Natural killer cell (primary cell): ENCODE data around the gene NAPEPLD. TPM values are rescaled to one million over a fixed set of nuclear protein-coding genes. Genes with fewer than 3 reads are reported as not detected.

Experiments
- ATAC-seq, 3 donors: fragments of 150-1000 bp in 2 of 3; fragments of 200-7000 bp in 1 of 3; cut with Tn5 transposase; 1 replicate in 1 of 3; 2 replicates in 2 of 3; pipeline ENCODE4 v1.10.0; 2021; ENCODE audit warnings: mild to moderate bottlenecking in 2 of 3, moderate library complexity in 2 of 3
- DNase-seq, 2 donors: peaks; one replicate each; pipeline versions ENCODE4 v3.0.0 to v3.0.0-alpha.2; 2013 to 2021; ENCODE audit warnings: mixed read lengths in 1 of 2
- H3K27ac ChIP-seq: one replicate; pipeline ENCODE4 v1.5.1; 2013; ENCODE audit warnings: mild to moderate bottlenecking, low read length
- H3K27me3 ChIP-seq: one replicate; pipeline ENCODE4 v1.6.1; 2013; ENCODE audit warnings: low read length; ENCODE audit not compliant: control insufficient read depth, insufficient read depth
- H3K36me3 ChIP-seq: one replicate; pipeline ENCODE4 v1.6.1; 2013; ENCODE audit warnings: low read length; ENCODE audit not compliant: control insufficient read depth, insufficient read depth
- H3K4me1 ChIP-seq: one replicate; pipeline ENCODE4 v1.6.1; 2013; ENCODE audit warnings: low read length; ENCODE audit not compliant: control insufficient read depth, insufficient read depth
- H3K4me3 ChIP-seq: one replicate; pipeline ENCODE4 v1.5.1; 2013; ENCODE audit warnings: low read length
- H3K9me3 ChIP-seq: one replicate; pipeline ENCODE4 v1.6.1; 2013; ENCODE audit warnings: low read length; ENCODE audit not compliant: control insufficient read depth, insufficient read depth
- H3K27ac Mint-ChIP-seq, 2 donors: one replicate each; pipeline ENCODE4 v1.8.0; 2022; ENCODE audit warnings: mild to moderate bottlenecking in 2 of 2, mixed read lengths in 2 of 2, moderate library complexity in 1 of 2
- H3K27me3 Mint-ChIP-seq, 2 donors: one replicate each; pipeline ENCODE4 v1.8.0; 2022; ENCODE audit warnings: low read depth in 2 of 2, mixed read lengths in 2 of 2
- H3K36me3 Mint-ChIP-seq: one replicate; pipeline ENCODE4 v1.8.0; 2022; ENCODE audit warnings: mixed read lengths
- H3K4me1 Mint-ChIP-seq, 2 donors: one replicate each; pipeline ENCODE4 v1.8.0; 2022; ENCODE audit warnings: mixed read lengths in 2 of 2
- H3K4me3 Mint-ChIP-seq: one replicate; pipeline ENCODE4 v1.8.0; 2022; ENCODE audit warnings: mild to moderate bottlenecking, moderate library complexity, mixed read lengths
- H3K9me3 Mint-ChIP-seq, 2 donors: one replicate each; pipeline ENCODE4 v1.8.0; 2022; ENCODE audit warnings: mixed read lengths in 2 of 2
- CTCF ChIP-seq: fragments of 200-600 bp; IDR thresholded peaks from one replicate; pipeline ENCODE4 v1.8.0; 2022; ENCODE audit warnings: antibody characterized with exemption
- WGBS: methylation state at CpG from one replicate; pipeline ENCODE4 v1.1.7; 2013; ENCODE audit warnings: missing lambda C conversion rate; ENCODE audit not compliant: insufficient coverage; 5-methylcytosine and 5-hydroxymethylcytosine counted together
- intact Hi-C: fragments of 100-400 bp; cut with micrococcal nuclease; formaldehyde crosslinking; loops from one replicate; pipeline ENCODE4 v1.14.2; 2022
- total RNA-seq, 4 donors: library from RNA; stranded (reverse); fragments of 120-200 nt in 1 of 4; gene quantifications; one replicate each; pipeline versions ENCODE4 v1.2.3 to v1.2.4, GENCODE V29; 2013 to 2022

NAPEPLD gene
- total RNA-seq, 3 donors from 2014 or later (not counting 1 experiment from before 2014, with no cell fraction given), result 5.3 to 6.7 (median 5.9) TPM

- no peaks in the 10 kb centered on the region for H3K27me3 ChIP-seq
These were observed 80.2 kb downstream of the NAPEPLD start for GRCh38 chr7:103068414-103069403.

GRCh38 chr7:103065667-103066066 lies 83.2 kb downstream of the NAPEPLD start:
- Histone ChIP-seq H3K9me3 (no peaks in the 10 kb centered on the region), H3K27ac (no peak overlapping the region), H3K4me1 (no peaks in the 10 kb centered on the region), H3K27me3 (no peaks in the 10 kb centered on the region), H3K36me3 (no peaks in the 10 kb centered on the region), H3K4me3 (no peak overlapping the region)
- DNase-seq, result peak in 1 of 2 donors; percentile 55
- Mint-ChIP-seq H3K9me3 (no peaks in the 10 kb centered on the region), H3K36me3 (no peaks in the 10 kb centered on the region), H3K27ac (no peak overlapping the region), H3K4me1 (no peaks in the 10 kb centered on the region), H3K27me3 (peaks cover 2 to 5% of the 10 kb centered on the region in 2 donors), H3K4me3 (no peak overlapping the region)
- TF ChIP-seq CTCF, result peak; percentile 20
- ATAC-seq, result peak; percentile 26 to 61 (median 48)
- intact Hi-C loops, result no loop called here
- 33% methylated on average over 1 of the region's 1 CpG for WGBS

More at GRCh38 chr7:103068414-103069403, 80.2 kb downstream of the NAPEPLD start:
- no peak overlapping the region for H3K27ac ChIP-seq
- Mint-ChIP-seq H3K27me3 (peaks cover 0 to 2% of the 10 kb centered on the region in 2 donors), H3K4me3 (no peak overlapping the region), H3K36me3 (no peaks in the 10 kb centered on the region), H3K4me1 (no peaks in the 10 kb centered on the region), H3K27ac (no peak overlapping the region), H3K9me3 (no peaks in the 10 kb centered on the region)
- DNase-seq (no peak), ATAC-seq (no peak)
- H3K9me3 ChIP-seq, result no peaks in the 10 kb centered on the region
- H3K4me1 ChIP-seq, result no peaks in the 10 kb centered on the region
- H3K36me3 ChIP-seq, result no peaks in the 10 kb centered on the region
- H3K4me3 ChIP-seq, result no peak overlapping the region
- intact Hi-C loops, result no loop called here
- TF ChIP-seq CTCF, result no peak
- WGBS, result 90% methylated on average over 23 of the region's 23 CpGs

- no peaks in the 10 kb centered on the region for H3K27me3 ChIP-seq
- no peak overlapping the region for H3K27ac ChIP-seq
- H3K27ac Mint-ChIP-seq, result no peak overlapping the region
- H3K27me3 Mint-ChIP-seq, result peaks cover 2 to 5% of the 10 kb centered on the region in 2 donors
- no peaks in the 10 kb centered on the region for H3K4me1 ChIP-seq
- no peak overlapping the region for H3K4me3 Mint-ChIP-seq
- TF ChIP-seq CTCF, result no peak
- WGBS, result 88% methylated on average over 3 of the region's 3 CpGs
- no peaks in the 10 kb centered on the region for H3K36me3 Mint-ChIP-seq
- no peaks in the 10 kb centered on the region for H3K4me1 Mint-ChIP-seq
- no peak overlapping the region for H3K4me3 ChIP-seq
- ATAC-seq (no peak), DNase-seq (no peak)
- no peaks in the 10 kb centered on the region for H3K36me3 ChIP-seq
- H3K9me3 ChIP-seq, result no peaks in the 10 kb centered on the region
- no peaks in the 10 kb centered on the region for H3K9me3 Mint-ChIP-seq
- intact Hi-C loops, result no loop called here
These were observed 85.0 kb downstream of the NAPEPLD start for GRCh38 chr7:103063895-103064294.
